ENCODE measurements around the gene CDKN2AIP.

- TF ChIP-seq CTCF (IDR thresholded peaks at IDR 0.05) (no peak), EZH2phosphoT487 (IDR thresholded peaks at IDR 0.05) (no peak)
Measured at GRCh38 chr4:183435803-183436202, 8.6 kb upstream of the CDKN2AIP start.
